Aorta (tissue), 5 donors: ENCODE data around the gene CFAP61. TPM values are rescaled to one million over a fixed set of nuclear protein-coding genes. Genes with fewer than 3 reads are reported as not detected.

Experiments
- ATAC-seq: fragments of 200-7000 bp; cut with Tn5 transposase; one replicate; pipeline ENCODE4 v1.9.1; 2022; ENCODE audit warnings: moderate library complexity; ENCODE audit not compliant: low FRiP score
- DNase-seq, 2 donors: peaks; one replicate each; pipeline ENCODE4 v3.0.0-alpha.2; 2020
- H3K27ac ChIP-seq, 2 donors: one replicate each; pipeline ENCODE4 v1.5.1; 2013; ENCODE audit warnings: low read length in 2 of 2, mild to moderate bottlenecking in 2 of 2, moderate library complexity in 2 of 2, control low read depth in 1 of 2, inconsistent platforms in 1 of 2, low read depth in 1 of 2
- H3K27me3 ChIP-seq, 2 donors: one replicate each; pipeline ENCODE4 v1.6.1; 2013; ENCODE audit warnings: control low read depth in 1 of 2, low read length in 1 of 2, mild to moderate bottlenecking in 1 of 2, moderate library complexity in 1 of 2; ENCODE audit not compliant: insufficient read depth in 2 of 2, control insufficient read depth in 1 of 2
- H3K36me3 ChIP-seq, 2 donors: one replicate each; pipeline ENCODE4 v1.6.1; 2013; ENCODE audit warnings: control low read depth in 1 of 2, low read length in 1 of 2, mild to moderate bottlenecking in 1 of 2; ENCODE audit not compliant: insufficient read depth in 2 of 2, control insufficient read depth in 1 of 2
- H3K4me1 ChIP-seq, 2 donors: one replicate each; pipeline ENCODE4 v1.6.1; 2013; ENCODE audit warnings: low read length in 2 of 2, control low read depth in 1 of 2, mild to moderate bottlenecking in 1 of 2, moderate library complexity in 1 of 2; ENCODE audit not compliant: insufficient read depth in 2 of 2, control insufficient read depth in 1 of 2
- H3K4me3 ChIP-seq, 2 donors: one replicate each; pipeline ENCODE4 v1.5.1; 2013; ENCODE audit warnings: low read length in 2 of 2, control low read depth in 1 of 2, mild to moderate bottlenecking in 1 of 2
- H3K9me3 ChIP-seq: one replicate; pipeline ENCODE4 v1.6.1; 2013; ENCODE audit warnings: mild to moderate bottlenecking, low read length; ENCODE audit not compliant: control insufficient read depth
- WGBS, 2 donors: extraction: QIAGEN DNeasy Blood & Tissue Kit; methylation state at CpG; one replicate each; pipeline ENCODE4 v1.1.7; 2013; 5-methylcytosine and 5-hydroxymethylcytosine counted together
- intact Hi-C, 2 donors: fragments of 100-400 bp; cut with DNase I; formaldehyde crosslinking; loops; one replicate each; pipeline versions ENCODE4 v1.14.2 to v1.15.0; 2022
- polyA plus RNA-seq, 2 donors: library from polyadenylated mRNA; stranded (reverse); fragments of 200-250 nt; gene quantifications; one replicate each; pipeline ENCODE4 v1.2.3, GENCODE V29; 2013
- total RNA-seq, 2 donors: library from RNA; stranded (reverse); fragmentation: NEBNext Ultra II Directional; extraction: Animal tissue kit (Norgen Biotek cat#: 25700); gene quantifications; one replicate each; pipeline ENCODE4 v1.2.1, GENCODE V29; 2021
- donor health status: healthy with polysubstance abuse.
- donor health status: Bipolar disorder and iron deficiency.
- donor health status: DM: no; HTN: no; CAD: no.
- donor health status: DM: no; HTN: no; CAD: no.
- donor health status: DM: yes; HTN: yes; CAD: no.

CFAP61 gene
- total and polyA plus RNA-seq, 4 donors: 0.18 to 2.0 (median 0.91) TPM; not detected in 1

- Histone ChIP-seq H3K4me1 (no peaks in the 10 kb centered on the region), H3K36me3 (no peaks in the 10 kb centered on the region), H3K4me3 (no peak overlapping the region), H3K9me3 (no peaks in the 10 kb centered on the region), H3K27ac (no peak overlapping the region), H3K27me3 (no peaks in the 10 kb centered on the region)
- intact Hi-C loops: no loop called here
- 87 to 93% methylated on average over 10 of the region's 10 CpGs for WGBS, 2 donors
- DNase-seq (no peak), ATAC-seq (no peak)
Observed at GRCh38 chr20:20405623-20406022, 353.3 kb downstream of the CFAP61 start.

- no peak for ATAC-seq
- 92 to 98% methylated on average over 2 of the region's 2 CpGs for WGBS, 2 donors
- no peaks in the 10 kb centered on the region for H3K27me3 ChIP-seq
- intact Hi-C loops: no loop called here
- no peaks in the 10 kb centered on the region for H3K36me3 ChIP-seq
- no peaks in the 10 kb centered on the region for H3K4me1 ChIP-seq
- H3K27ac ChIP-seq: no peak overlapping the region
- no peak overlapping the region for H3K4me3 ChIP-seq
- no peak for DNase-seq
- H3K9me3 ChIP-seq: no peaks in the 10 kb centered on the region
Observed at GRCh38 chr20:20406306-20406705, 354.0 kb downstream of the CFAP61 start.

GRCh38 chr20:20407891-20408805 is 355.8 kb downstream of the CFAP61 start:
- H3K4me3 ChIP-seq: no peak overlapping the region
- no peaks in the 10 kb centered on the region for H3K27me3 ChIP-seq
- ATAC-seq (no peak), DNase-seq (no peak)
- intact Hi-C loops: no loop called here
- no peaks in the 10 kb centered on the region for H3K9me3 ChIP-seq
- WGBS, 2 donors: 49 to 51% methylated on average over 6 of the region's 6 CpGs
- H3K27ac ChIP-seq: no peak overlapping the region
- H3K36me3 ChIP-seq: no peaks in the 10 kb centered on the region
- no peaks in the 10 kb centered on the region for H3K4me1 ChIP-seq

- DNase-seq (no peak), ATAC-seq (no peak)
- Histone ChIP-seq H3K9me3 (no peaks in the 10 kb centered on the region), H3K36me3 (no peaks in the 10 kb centered on the region), H3K4me1 (no peaks in the 10 kb centered on the region), H3K4me3 (no peak overlapping the region), H3K27me3 (no peaks in the 10 kb centered on the region), H3K27ac (no peak overlapping the region)
- 97 to 98% methylated on average over 4 of the region's 4 CpGs for WGBS, 2 donors
- intact Hi-C loops: no loop called here
Observed at GRCh38 chr20:20409331-20409730, 357.0 kb downstream of the CFAP61 start.

Other genes with a start within 250 kb of the CFAP61 start
- gene NAA20, start 35.2 kb upstream of the CFAP61 start, total RNA-seq: 10 to 100 TPM; 38.1 to 40.6 TPM
- 10 to 100 TPM; 56.0 to 69.5 TPM for gene NAA20, start 35.2 kb upstream of the CFAP61 start, polyA plus RNA-seq
- 10 to 100 TPM; 17.6 to 21.0 TPM for gene CRNKL1, start 66 bp upstream of the CFAP61 start, total RNA-seq
- gene CRNKL1, start 66 bp upstream of the CFAP61 start, polyA plus RNA-seq: 10 to 100 TPM in 1 of 2 donors, 1 to 10 TPM in 1; 7.3 to 13.6 TPM